GM10248 (cell line): Measurements from ENCODE around the gene ARHGEF7.

ENCODE experiments used
- CTCF ChIA-PET: fragments of 300-600 bp; sonication (Branson Sonifier 250); formaldehyde crosslinking; extraction: SDS; loops from one replicate; lab custom pipeline; 2021; ENCODE audit warnings: antibody characterized with exemption; lab: Yijun Ruan, JAX
- POLR2A ChIA-PET: fragments of 350-650 bp; sonication (Branson Sonifier 250); formaldehyde crosslinking; extraction: SDS; loops from one replicate; lab custom pipeline; 2020; ENCODE audit warnings: antibody characterized with exemption; lab: Yijun Ruan, JAX
- DNase-seq: peaks from one replicate; pipeline ENCODE4 v3.0.0; 2012; ENCODE audit errors: extremely low spot score
- TF ChIP-seq, protein P1 (sequence below): IDR thresholded peaks from 2 replicates; pipeline ENCODE4 v1.5.1; 2012; ENCODE audit warnings: mild to moderate bottlenecking, low read depth; ENCODE audit errors: extremely low read depth, missing control alignments, control extremely low read depth

The ARHGEF7 gene

DNA sequence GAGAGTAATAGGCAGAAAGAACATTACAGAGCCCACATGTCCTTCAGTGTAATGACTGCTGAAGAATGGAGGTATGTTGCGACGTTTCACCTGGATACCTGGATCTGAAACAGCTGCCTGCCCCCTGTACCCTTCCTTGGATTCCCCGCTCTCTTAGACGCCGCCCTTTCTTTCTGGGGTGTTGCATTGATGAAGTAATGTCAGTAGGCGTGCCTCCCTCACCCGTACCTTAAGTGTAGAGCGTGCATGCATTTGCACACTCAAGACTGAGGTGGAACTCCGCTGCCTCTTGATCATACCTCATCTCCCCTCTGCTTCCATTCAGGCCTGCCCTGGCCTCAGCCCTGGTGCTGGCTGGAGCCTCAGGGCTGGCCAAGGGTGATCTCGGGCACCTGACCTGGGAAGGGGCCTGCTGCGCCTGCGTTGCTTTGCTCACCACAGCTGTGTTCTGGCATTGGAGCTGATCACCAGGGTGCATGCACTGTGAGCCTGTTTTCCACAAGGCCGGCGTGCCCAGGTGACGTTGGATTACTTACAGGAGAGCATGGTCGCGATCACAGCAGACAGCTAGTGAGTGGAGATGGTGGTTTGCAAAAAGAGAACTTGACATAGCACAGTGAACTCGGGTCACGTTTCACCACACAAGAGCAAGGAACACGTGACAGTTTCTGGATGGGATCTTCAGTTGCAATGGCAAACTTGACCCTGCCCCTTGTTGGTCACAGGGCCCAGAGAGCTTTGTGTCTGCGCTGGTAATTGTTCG lies 99.0 kb downstream of the ARHGEF7 start:
- CTCF ChIA-PET: interaction anchor here (0.8 to 6.0 kb wide), 7 partner anchors 10 to 146 kb away, joined by 3 to 52 read pairs (median 8); no protein-coding TSS in a partner anchor
- POLR2A ChIA-PET: no interaction called here
- DNase-seq: no peak
- TF ChIP-seq, protein P1, sequence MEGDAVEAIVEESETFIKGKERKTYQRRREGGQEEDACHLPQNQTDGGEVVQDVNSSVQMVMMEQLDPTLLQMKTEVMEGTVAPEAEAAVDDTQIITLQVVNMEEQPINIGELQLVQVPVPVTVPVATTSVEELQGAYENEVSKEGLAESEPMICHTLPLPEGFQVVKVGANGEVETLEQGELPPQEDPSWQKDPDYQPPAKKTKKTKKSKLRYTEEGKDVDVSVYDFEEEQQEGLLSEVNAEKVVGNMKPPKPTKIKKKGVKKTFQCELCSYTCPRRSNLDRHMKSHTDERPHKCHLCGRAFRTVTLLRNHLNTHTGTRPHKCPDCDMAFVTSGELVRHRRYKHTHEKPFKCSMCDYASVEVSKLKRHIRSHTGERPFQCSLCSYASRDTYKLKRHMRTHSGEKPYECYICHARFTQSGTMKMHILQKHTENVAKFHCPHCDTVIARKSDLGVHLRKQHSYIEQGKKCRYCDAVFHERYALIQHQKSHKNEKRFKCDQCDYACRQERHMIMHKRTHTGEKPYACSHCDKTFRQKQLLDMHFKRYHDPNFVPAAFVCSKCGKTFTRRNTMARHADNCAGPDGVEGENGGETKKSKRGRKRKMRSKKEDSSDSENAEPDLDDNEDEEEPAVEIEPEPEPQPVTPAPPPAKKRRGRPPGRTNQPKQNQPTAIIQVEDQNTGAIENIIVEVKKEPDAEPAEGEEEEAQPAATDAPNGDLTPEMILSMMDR: no peak

DNA sequence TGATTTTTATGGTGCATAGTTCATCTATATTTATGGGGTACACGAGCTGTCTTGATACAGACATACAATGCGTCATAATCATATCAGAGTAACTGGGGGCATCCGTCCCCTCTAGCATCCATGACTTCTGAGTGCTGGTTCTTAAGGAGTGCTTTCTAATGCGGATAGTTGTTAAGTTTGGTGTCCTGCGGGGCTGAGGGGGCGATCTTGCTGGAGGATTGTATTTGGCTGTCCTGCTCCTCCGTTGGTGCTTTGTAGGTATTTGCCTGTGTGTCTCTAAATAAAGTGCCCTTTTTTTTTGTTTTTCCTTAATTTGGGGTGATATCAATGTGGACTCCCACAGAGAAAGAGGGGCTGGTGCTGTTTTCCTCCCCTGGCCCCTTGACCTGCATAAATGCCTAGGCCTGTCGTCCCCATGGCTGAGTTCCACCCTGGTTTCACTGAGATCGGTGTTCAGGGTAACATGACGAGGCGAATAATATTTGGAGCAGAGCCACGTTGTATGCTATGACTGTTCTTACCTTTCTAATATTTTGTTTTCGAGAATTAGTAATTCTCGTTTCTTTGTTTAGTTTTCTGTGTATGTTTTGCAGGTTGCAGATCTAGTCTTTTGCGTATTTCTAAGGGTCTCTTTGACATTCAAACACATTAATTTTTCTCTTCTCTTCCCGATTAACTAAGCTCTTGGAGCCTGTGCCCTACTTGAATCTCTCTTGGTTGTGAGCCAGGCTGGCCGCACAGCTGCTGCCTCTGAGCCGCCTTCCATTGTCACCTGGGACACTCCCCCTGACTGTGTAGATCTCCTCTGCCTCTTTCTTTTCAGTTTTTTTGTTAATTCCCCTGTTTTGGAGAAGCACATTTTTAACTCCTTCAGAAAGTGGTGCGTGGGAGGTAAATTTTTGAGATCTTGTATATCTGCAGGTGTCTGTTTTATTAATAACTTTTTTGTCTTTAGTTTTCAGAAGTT lies 100.3 kb downstream of the ARHGEF7 start:
- TF ChIP-seq, protein P1: no peak
- DNase-seq: no peak
- CTCF ChIA-PET: interaction anchor here (0.7 to 6.0 kb wide), 16 partner anchors 9 to 311 kb away, joined by 3 to 52 read pairs (median 4); no protein-coding TSS in a partner anchor
- POLR2A ChIA-PET: interaction anchor here (0.5 kb wide), 1 partner anchor 653 kb away, joined by 3 read pairs; no protein-coding TSS in a partner anchor

DNA sequence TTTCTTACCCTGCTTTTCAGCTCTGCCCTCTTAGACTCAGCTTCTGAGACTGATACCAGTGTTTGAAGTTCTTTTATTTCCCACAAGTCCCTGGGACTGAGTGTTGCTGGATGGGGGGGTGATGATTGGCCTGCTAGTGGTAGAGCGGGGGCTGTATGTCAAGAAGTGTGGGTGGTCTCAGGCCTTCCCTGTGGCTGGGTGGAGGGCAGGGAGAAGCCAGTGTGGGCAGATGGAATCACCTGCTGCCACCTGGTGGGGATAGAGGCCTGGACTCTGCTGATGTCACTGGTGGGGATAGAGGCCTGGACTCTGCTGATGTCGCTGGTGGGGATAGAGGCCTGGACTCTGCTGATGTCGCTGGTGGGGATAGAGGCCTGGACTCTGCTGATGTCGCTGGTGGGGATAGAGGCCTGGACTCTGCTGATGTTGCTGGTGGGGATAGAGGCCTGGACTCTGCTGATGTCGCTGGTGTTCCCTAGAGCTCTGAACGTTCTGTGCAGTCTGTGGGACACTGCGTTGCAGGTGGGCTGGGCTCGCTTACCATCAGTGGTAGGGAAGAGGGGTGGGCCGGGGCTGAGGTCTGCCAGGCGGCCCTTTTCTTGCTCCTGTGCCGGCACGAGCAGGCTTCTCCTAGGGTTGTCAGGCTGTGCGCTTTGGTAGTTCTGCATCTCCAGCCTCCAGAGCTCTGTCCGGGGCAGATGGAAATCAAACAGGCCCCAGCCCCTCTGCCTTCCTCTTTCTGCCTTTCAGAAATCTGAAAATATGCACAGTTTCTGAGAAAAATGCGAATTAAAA lies 101.3 kb downstream of the ARHGEF7 start:
- POLR2A ChIA-PET: no interaction called here
- CTCF ChIA-PET: interaction anchor here (0.7 to 6.0 kb wide), 16 partner anchors 8 to 312 kb away, joined by 3 to 52 read pairs (median 4); no protein-coding TSS in a partner anchor
- TF ChIP-seq, protein P1: peak; percentile 67
- DNase-seq: peak; percentile 56

DNA sequence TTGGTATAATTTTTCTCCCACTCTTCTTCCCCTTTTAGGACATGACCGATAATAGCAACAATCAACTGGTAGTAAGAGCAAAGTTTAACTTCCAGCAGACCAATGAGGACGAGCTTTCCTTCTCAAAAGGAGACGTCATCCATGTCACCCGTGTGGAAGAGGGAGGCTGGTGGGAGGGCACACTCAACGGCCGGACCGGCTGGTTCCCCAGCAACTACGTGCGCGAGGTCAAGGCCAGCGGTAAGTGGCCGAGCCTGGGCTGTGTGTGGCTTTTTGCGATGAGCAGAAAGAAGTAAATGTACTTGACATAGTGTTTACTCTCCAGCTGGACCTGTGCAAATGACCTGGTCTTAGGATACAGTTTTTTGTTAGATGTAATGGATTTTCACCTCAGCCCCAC lies 102.5 kb downstream of the ARHGEF7 start:
- TF ChIP-seq, protein P1: no peak
- DNase-seq: no peak
- ChIA-PET POLR2A (no interaction called here), CTCF (interaction anchor here (1.2 to 6.0 kb wide), 5 partner anchors 9 to 302 kb away, joined by 3 to 52 read pairs (median 4); partner anchors contain the start of gene ANKRD10)

DNA sequence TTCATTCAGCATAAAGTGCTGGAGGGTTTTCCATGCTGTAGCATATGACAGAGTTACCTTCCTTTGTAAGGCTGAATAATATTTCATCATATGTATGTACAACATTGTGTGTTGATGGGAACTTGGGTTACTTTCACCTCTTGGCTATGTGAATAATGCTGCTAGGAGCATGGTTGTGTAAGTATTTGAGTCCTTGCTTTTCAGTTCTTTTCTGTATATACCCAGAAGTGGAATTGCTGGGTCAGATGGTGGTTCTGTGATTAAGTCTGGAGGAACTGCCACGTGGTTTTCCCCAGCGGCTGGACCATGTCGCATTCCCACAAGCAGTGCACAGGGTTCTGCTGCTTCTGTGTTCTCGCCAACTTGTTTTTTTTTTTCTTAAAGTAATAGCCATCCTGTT lies 104.2 kb downstream of the ARHGEF7 start:
- CTCF ChIA-PET: interaction anchor here (6.0 kb wide), 1 partner anchor 151 kb away, joined by 52 read pairs; no protein-coding TSS in a partner anchor
- no peak for DNase-seq
- TF ChIP-seq, protein P1: no peak
- POLR2A ChIA-PET: no interaction called here
